SK-N-SH (cell line): ENCODE measurements around the gene PODNL1. TPM values are rescaled to one million over a fixed set of nuclear protein-coding genes. Genes with fewer than 3 reads are reported as not detected.
"Not testable (repeated sequence)": the region's sequence is repeated elsewhere in the genome, so short reads cannot be mapped to it uniquely, and the experiment has no call there.

Experiments used
- CTCF ChIA-PET: fragments of 300-600, 350-600 bp; formaldehyde crosslinking; extraction: SDS; loops from one replicate; lab custom pipeline; 2021; lab: Yijun Ruan, JAX
- POLR2A ChIA-PET: fragments of 350-600 bp; sonication (Branson Sonifier 250); formaldehyde crosslinking; extraction: SDS; loops from one replicate; lab custom pipeline; 2020; ENCODE audit warnings: antibody characterized with exemption, inconsistent platforms; lab: Yijun Ruan, JAX
- DNase-seq: peaks from one replicate; pipeline ENCODE4 v3.0.0; 2012
- H2AFZ ChIP-seq: fragments of 200-600 bp; sonication (generic); 2 replicates; pipeline ENCODE4 v1.8.1; 2016; ENCODE audit warnings: antibody characterized with exemption, mild to moderate bottlenecking, low read depth
- H3F3A ChIP-seq: fragments of 200-600 bp; sonication (generic); replicated peaks from 2 replicates; pipeline ENCODE3; 2016; ENCODE audit warnings: antibody characterized with exemption, mild to moderate bottlenecking; ENCODE audit not compliant: insufficient read depth
- H3K27ac ChIP-seq, 2 experiments: fragments of 200-500 bp in 1 of 2; fragments of 200-600 bp in 1 of 2; sonication (Bioruptor generic) in 1 of 2; sonication (generic), shearing (Covaris generic) in 1 of 2; 2 replicates each; pipeline versions ENCODE4 v1.5.1 to v1.6.1; 2014 to 2016; ENCODE audit warnings: low read depth in 2 of 2, inconsistent platforms in 1 of 2, low read length in 1 of 2, mild to moderate bottlenecking in 1 of 2, mixed read lengths in 1 of 2
- H3K27me3 ChIP-seq: fragments of 200-600 bp; sonication (generic), shearing (Covaris generic); 2 replicates; pipeline ENCODE4 v1.6.1; 2016; ENCODE audit warnings: mixed run types; ENCODE audit not compliant: insufficient read depth
- H3K36me3 ChIP-seq, 2 experiments: fragments of 200-500 bp in 1 of 2; fragments of 200-600 bp in 1 of 2; sonication (Bioruptor generic) in 1 of 2; sonication (generic) in 1 of 2; replicated peaks in 1 of 2; 2 replicates each; pipeline versions ENCODE3 to v1.5.1; 2014 to 2016; ENCODE audit warnings: low read length in 1 of 2, mild to moderate bottlenecking in 1 of 2; ENCODE audit not compliant: insufficient read depth in 2 of 2, control insufficient read depth in 1 of 2
- H3K4me1 ChIP-seq, 2 experiments: fragments of 200-500 bp in 1 of 2; fragments of 200-600 bp in 1 of 2; sonication (Bioruptor generic) in 1 of 2; sonication (generic), shearing (Covaris generic) in 1 of 2; 2 replicates each; pipeline versions ENCODE4 v1.5.1 to v1.6.1; 2014 to 2016; ENCODE audit warnings: low read depth in 1 of 2, low read length in 1 of 2, mixed run types in 1 of 2; ENCODE audit not compliant: insufficient read depth in 2 of 2, control insufficient read depth in 1 of 2
- H3K4me2 ChIP-seq: fragments of 200-600 bp; sonication (generic), shearing (Covaris generic); 2 replicates; pipeline ENCODE4 v1.6.1; 2017; ENCODE audit warnings: mixed run types
- H3K4me3 ChIP-seq, 2 experiments: fragments of 200-500 bp in 1 of 2; fragments of 200-600 bp in 1 of 2; sonication (Bioruptor generic) in 1 of 2; sonication (generic), shearing (Covaris generic) in 1 of 2; 2 replicates each; pipeline versions ENCODE4 v1.5.1 to v1.8.1; 2014 to 2016; ENCODE audit warnings: low read depth in 2 of 2, inconsistent platforms in 1 of 2, low read length in 1 of 2, mild to moderate bottlenecking in 1 of 2, mixed read lengths in 1 of 2, moderate library complexity in 1 of 2
- H3K79me2 ChIP-seq: fragments of 200-600 bp; sonication (generic); 2 replicates; pipeline ENCODE4 v1.8.1; 2017; ENCODE audit warnings: mild to moderate bottlenecking; ENCODE audit not compliant: insufficient read depth
- H3K9ac ChIP-seq: fragments of 200-600 bp; sonication (generic); 2 replicates; pipeline ENCODE4 v1.6.1; 2017; ENCODE audit warnings: mixed run types
- H3K9me2 ChIP-seq: fragments of 200-600 bp; sonication (generic); 2 replicates; pipeline ENCODE4 v1.6.1; 2017; ENCODE audit warnings: mixed run types
- H3K9me3 ChIP-seq: fragments of 200-600 bp; sonication (generic); 2 replicates; pipeline ENCODE4 v1.6.1; 2017; ENCODE audit warnings: mixed run types, mild to moderate bottlenecking, moderate library complexity
- H4K20me1 ChIP-seq: fragments of 200-600 bp; sonication (generic); 2 replicates; pipeline ENCODE4 v1.6.1; 2017; ENCODE audit warnings: mild to moderate bottlenecking, mixed run types; ENCODE audit not compliant: insufficient read depth
- RCOR1 ChIP-seq: fragments of 150-350 bp; IDR thresholded peaks from 2 replicates; pipeline ENCODE4 v1.6.1; 2017; ENCODE audit warnings: antibody characterized with exemption, low read length
- SIN3A ChIP-seq: IDR thresholded peaks from 2 replicates; pipeline ENCODE4 v1.6.1; 2012; ENCODE audit warnings: low read depth, mild to moderate bottlenecking, low read length, moderate library complexity, borderline replicate concordance
- TAF1 ChIP-seq: IDR thresholded peaks from 2 replicates; pipeline ENCODE4 v1.6.1; 2012; ENCODE audit warnings: low read depth, mild to moderate bottlenecking, low read length, moderate library complexity, borderline replicate concordance
- WGBS: methylation state at CpG from one replicate; pipeline ENCODE4 v1.1.6; 2017; ENCODE audit warnings: low lambda C conversion rate; 5-methylcytosine and 5-hydroxymethylcytosine counted together
- polyA plus RNA-seq, 3 experiments: library from polyadenylated mRNA; depleted of rRNA; stranded (reverse); fragments of >200 nt; gene quantifications; 2 replicates each; pipeline ENCODE4 v1.2.3, GENCODE V29; 2012
- TF ChIP-seq, protein P1 (sequence below): fragments of 200-600 bp; sonication (generic); IDR thresholded peaks from 2 replicates; pipeline ENCODE4 v1.6.1; 2017; ENCODE audit warnings: antibody characterized with exemption, mild to moderate bottlenecking, moderate library complexity

Gene PODNL1
- polyA plus RNA-seq, 1 of the 3 experiments (the other 2 are of a cell fraction): 7.5 TPM

DNA sequence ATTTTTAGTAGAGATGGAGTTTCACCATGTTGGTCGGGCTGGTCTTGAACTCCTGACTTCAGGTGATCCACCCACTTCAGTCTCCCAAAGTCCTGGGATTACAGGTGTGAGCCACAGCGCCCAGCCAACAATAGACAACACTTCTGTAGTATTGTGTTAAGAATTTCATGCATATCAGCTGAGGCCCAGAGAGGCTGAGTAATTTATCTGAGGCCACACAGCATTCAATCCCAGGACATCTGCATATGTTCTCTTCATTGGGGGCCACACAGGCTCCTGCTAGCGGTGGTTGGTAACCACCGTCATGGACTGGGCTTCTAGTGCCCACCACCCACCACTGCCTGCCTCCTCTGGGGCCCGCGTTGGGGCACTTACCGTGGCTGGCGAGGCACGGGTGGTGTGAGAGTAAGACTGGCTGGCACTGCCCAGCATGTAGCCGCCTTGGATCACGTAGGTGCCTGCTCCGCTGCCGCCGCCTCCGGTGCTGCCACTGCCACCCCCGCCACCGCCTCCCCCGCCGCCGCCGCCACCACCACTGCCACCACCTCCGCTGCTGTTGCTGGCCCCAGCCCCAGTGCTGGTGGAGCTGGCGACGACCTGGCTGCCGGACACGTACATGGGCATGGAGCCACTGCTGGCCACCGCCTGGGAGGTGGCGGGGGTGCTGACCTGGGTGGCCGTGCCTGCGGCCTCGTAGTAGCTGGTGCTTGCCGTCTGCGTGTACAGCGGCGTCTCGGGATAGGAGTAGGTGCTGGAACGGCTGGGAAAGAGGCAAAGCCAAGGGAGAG is 34.3 kb upstream of the PODNL1 start:
- no peaks in the 10 kb centered on the region for H3K27me3 ChIP-seq
- no peak overlapping the region for H2AFZ ChIP-seq
- H3K9ac ChIP-seq: no peak overlapping the region
- DNase-seq: no peak
- no peaks in the 10 kb centered on the region for H3F3A ChIP-seq
- ChIA-PET POLR2A (no interaction called here), CTCF (interaction anchor here (0.7 to 3.1 kb wide), 4 partner anchors 20 to 100 kb away, joined by 3 to 12 read pairs (median 4); partner anchors contain the start of genes MISP3 and RLN3)
- no peak for TF ChIP-seq RCOR1
- H3K4me2 ChIP-seq: no peak overlapping the region
- WGBS: 97% methylated on average over 13 of the region's 37 CpGs
- no peaks in the 10 kb centered on the region for H3K9me2 ChIP-seq
- H4K20me1 ChIP-seq: no peaks in the 10 kb centered on the region
- no peaks in the 10 kb centered on the region for H3K79me2 ChIP-seq
- no peaks in the 10 kb centered on the region for H3K9me3 ChIP-seq
- no peaks in the 10 kb centered on the region for H3K36me3 ChIP-seq
- H3K27ac ChIP-seq: no peak overlapping the region
- H3K4me1 ChIP-seq: no peaks in the 10 kb centered on the region
- no peak overlapping the region for H3K4me3 ChIP-seq

DNA sequence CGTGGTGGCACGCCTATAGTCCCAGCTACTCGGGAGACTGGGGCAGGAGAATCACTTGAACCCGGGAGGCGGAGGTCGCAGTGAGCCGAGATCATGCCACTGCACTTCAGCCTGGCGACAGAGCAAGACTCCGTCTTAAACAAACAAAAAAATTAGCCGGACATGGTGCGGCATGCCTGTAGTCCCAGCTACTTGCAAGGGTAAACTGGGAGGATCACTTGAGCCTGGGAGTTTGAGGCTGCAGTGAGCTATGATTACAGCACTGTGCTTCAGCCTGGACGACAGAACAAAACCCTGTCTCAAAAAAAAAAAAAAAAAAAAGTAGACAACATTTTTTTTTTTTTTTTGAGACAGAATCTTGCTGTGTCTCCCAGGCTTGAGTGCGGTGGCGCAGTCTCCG is 33.7 kb upstream of the PODNL1 start:
- POLR2A ChIA-PET, H3K9me2 ChIP-seq, DNase-seq, H3K4me3 ChIP-seq, H3K36me3 ChIP-seq, H3F3A ChIP-seq, H3K79me2 ChIP-seq, H3K27me3 ChIP-seq, H3K4me2 ChIP-seq, H2AFZ ChIP-seq, H3K27ac ChIP-seq, H3K9ac ChIP-seq, H4K20me1 ChIP-seq, H3K9me3 ChIP-seq, H3K4me1 ChIP-seq: not testable (repeated sequence)
- 94% methylated on average over 15 of the region's 15 CpGs for WGBS
- CTCF ChIA-PET: interaction anchor here (0.7 to 3.1 kb wide), 5 partner anchors 13 to 100 kb away, joined by 3 to 12 read pairs (median 3); partner anchors contain the start of genes IL27RA and MISP3

DNA sequence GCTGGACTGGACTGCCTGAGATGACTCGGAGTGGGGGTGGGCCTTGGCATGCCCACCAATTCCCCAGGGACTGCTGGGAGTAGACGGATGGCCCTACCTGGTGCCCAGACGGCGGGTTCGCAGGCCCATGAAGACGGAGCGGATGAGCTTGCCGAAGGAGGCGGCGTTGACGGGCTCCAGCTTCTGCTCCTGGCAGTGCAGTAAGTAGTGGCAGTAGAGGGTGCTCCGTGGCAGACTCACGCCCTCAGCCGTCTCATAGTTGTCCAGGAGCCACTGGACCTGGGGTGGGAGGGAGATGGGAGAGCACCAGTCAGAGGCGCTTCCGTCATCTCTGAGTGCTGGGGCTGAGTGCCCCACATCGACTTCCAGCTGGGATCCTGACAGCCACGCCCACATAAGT is 31.7 kb upstream of the PODNL1 start:
- H3K4me2 ChIP-seq: no peak overlapping the region
- H4K20me1 ChIP-seq: no peaks in the 10 kb centered on the region
- no peaks in the 10 kb centered on the region for H3K9me2 ChIP-seq
- no peaks in the 10 kb centered on the region for H3K4me1 ChIP-seq
- no peak overlapping the region for H3K4me3 ChIP-seq
- POLR2A ChIA-PET: interaction anchor here (0.8 kb wide), 1 partner anchor 9 kb away, joined by 5 read pairs; no protein-coding TSS in a partner anchor
- no peak overlapping the region for H2AFZ ChIP-seq
- H3K36me3 ChIP-seq: peaks cover 0 to 10% of the 10 kb centered on the region in 2 experiments
- TF ChIP-seq, protein P1, sequence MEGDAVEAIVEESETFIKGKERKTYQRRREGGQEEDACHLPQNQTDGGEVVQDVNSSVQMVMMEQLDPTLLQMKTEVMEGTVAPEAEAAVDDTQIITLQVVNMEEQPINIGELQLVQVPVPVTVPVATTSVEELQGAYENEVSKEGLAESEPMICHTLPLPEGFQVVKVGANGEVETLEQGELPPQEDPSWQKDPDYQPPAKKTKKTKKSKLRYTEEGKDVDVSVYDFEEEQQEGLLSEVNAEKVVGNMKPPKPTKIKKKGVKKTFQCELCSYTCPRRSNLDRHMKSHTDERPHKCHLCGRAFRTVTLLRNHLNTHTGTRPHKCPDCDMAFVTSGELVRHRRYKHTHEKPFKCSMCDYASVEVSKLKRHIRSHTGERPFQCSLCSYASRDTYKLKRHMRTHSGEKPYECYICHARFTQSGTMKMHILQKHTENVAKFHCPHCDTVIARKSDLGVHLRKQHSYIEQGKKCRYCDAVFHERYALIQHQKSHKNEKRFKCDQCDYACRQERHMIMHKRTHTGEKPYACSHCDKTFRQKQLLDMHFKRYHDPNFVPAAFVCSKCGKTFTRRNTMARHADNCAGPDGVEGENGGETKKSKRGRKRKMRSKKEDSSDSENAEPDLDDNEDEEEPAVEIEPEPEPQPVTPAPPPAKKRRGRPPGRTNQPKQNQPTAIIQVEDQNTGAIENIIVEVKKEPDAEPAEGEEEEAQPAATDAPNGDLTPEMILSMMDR: no peak
- TF ChIP-seq TAF1 (no peak), SIN3A (no peak)
- no peaks in the 10 kb centered on the region for H3K9me3 ChIP-seq
- no peaks in the 10 kb centered on the region for H3K27me3 ChIP-seq
- H3K9ac ChIP-seq: no peak overlapping the region
- no peak overlapping the region for H3K27ac ChIP-seq
- WGBS: 94% methylated on average over 3 of the region's 18 CpGs
- CTCF ChIA-PET: interaction anchor here (1.1 to 1.3 kb wide), 2 partner anchors 89 to 90 kb away, joined by 3 to 4 read pairs; no protein-coding TSS in a partner anchor
- DNase-seq: no peak
- no peaks in the 10 kb centered on the region for H3F3A ChIP-seq
- H3K79me2 ChIP-seq: no peaks in the 10 kb centered on the region
